HG03558 (cell line): ENCODE data around the gene PRICKLE2.

ENCODE experiments used
- ATAC-seq: cut with Tn5 transposase; IDR thresholded peaks from one replicate; pipeline ENCODE4 v1.9.1; 2021; ENCODE audit warnings: moderate number of reproducible peaks; ENCODE audit not compliant: unreplicated experiment; ENCODE audit errors: extremely low read depth

The PRICKLE2 gene

DNA sequence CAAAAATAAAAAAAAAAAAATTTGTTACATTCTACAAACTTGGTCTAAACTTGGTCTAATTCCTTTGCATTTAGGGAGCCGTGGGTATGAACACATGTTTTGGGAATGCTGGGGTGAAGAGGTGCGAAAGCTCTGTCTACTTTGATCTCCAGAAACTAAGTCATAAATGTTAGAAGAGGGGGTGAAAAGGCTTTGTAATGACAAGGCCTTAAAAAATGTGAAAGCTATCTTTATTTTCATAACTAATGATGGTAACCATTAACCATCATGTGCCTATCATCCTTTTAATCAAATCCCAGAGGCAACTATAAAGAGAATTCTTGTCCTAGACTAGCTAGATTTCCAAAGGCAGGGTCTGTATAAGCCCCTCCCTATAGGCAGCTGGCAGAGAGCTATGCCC lies 60.9 kb downstream of the PRICKLE2 start:
- ATAC-seq, result no peak

- peak; percentile 83 for ATAC-seq
Measured at GRCh38 chr3:64163755-64164148, 61.5 kb downstream of the PRICKLE2 start.

DNA sequence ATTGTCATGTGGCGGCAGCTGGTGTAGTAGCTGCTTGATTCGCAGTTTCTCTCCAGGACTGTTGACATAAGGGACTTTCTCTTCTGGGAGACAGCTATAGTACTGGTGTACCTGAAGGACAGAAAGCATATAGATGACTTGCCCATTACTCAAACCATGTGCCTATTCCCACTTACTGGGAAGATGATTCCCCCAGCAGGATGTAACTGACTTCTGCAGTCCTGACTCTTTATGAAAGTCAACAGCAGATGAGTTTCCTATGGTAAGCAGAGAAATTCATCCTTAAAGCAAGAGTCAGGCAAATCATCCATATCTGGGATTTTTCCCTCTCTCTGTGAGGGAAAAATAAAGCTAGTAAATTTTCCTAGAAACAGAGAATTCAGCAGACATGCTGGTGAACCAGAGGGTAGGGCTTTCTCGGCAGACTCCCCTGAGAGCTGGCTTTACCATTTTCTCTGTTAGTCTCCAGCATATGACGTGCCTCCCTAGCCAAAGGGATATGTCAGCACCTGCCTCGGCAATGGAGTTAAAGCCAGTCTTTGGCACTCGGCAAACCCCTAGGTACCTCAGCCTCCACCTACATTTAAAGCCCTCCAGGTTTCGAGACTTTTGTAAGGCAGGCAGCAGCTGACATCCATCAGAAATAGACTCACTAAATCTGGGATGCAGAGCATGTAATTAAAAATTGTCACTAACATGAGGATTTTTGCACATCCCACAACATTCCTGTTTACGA lies 62.1 kb downstream of the PRICKLE2 start:
- ATAC-seq, result no peak

DNA sequence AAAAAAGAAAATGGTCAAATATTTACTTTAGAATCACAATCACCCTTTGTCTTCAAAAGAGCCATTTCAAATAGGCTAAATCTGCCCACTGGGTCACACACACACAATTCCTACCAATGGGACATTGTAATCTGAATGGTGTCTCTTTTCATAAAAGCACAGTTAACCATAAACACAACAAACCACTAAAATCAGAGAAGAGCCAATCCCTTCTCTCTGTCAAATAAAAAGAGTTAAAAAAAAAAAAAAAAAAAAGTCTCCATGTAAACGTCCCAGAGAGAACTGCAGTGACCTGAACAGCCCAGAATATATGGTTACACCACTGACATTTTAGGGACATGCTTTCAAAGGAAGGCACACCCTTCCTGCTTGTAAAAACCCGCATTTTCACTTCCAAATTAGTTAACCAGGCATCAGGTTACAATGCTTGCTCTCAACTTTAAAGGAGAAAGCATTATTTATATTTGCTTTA lies 63.7 kb downstream of the PRICKLE2 start:
- ATAC-seq, result no peak

- no peak for ATAC-seq
Measured at GRCh38 chr3:64160000-64160695, 65.1 kb downstream of the PRICKLE2 start.

DNA sequence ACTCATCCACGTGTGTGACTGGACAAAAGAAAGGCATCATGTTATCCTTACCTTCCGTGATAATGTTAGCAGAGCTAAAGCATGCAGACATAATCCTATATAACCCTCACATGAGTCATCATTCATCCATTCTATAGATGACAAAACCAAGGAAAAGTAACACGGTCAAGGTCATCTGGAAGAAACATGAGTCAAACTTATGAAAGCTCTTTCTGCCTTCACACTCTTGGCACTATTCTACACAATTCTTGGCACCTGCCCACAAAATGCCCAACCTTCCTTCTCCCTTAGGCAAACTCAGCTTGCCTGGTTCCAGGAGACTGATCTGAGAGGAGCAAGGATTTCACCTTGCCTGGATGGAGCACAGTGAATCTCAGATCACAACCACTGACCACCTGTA lies 66.9 kb downstream of the PRICKLE2 start:
- no peak for ATAC-seq

- ATAC-seq, result no peak
Measured at GRCh38 chr3:64157150-64158035, 67.9 kb downstream of the PRICKLE2 start.

DNA sequence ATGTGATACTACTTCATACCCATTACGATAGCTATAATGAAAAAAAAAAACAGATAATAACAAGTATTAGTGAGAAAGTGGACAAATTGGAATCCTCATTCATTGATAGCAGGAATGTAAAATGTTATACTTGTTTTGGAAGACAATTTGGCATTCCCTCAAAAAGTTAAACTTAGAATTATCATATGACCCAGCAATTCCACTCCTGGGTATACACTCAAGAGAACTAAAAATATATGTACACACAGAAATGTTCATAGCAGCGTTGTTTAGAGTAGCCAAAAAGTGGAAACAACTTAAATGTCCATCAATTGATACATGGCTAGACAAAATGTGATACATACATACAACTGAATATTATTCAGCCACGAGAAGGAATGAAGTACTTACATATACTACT lies 69.9 kb downstream of the PRICKLE2 start:
- no peak for ATAC-seq

DNA sequence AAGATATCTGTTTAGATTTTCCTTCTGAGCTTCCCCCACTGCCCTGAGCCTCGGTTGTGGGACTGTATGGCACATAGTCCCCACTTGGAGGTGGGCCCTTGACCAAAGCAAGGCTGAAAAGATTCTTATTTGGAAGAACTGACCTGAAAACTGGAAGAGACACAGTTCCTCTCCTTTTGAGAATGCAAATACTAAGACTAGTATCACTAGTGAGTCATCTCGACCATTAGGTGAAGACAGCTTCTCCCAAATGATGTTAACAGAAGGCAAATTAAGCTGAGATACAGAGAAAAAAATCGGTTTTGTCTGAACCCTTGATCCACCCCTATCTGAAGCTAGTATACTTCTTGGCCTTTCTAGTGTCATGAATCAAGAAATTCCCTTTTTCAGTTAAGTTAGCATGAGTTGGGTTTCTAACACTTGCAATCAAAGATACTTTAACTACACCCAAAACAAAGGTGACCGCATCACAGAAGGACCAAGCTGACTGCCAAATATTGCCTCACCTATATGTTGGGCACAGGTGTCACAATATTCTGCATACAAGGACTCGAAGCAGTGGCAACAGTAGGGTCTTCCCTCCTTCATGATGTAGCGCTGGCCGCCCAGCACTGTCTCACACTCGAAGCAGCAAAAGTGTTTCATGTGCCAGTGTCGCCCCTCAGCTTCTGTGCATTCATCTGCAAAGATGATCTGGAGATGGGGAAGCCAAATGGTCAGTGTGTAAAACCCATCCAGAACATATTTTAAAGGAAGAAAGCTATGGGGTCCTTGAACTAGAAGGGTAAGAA lies 72.4 kb downstream of the PRICKLE2 start:
- ATAC-seq, result no peak

DNA sequence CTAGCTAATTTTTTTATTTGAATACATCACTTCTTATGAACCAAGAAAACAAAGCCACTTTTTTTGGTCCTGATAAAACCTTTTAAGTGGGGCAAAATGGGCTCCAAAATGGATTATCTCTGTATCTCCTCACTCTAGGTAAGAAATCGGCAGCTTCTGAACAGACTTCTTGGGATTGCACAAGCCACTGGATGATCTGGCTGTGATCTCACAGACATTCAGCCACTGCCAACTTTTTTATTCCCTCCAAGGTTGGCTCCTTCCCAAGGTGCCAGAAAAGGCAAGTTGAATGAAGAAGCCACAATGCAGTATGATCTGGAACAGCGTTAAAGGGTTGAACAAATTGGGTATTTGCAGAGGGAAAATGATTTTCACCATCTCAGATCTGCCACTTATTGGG lies 73.2 kb downstream of the PRICKLE2 start:
- no peak for ATAC-seq

DNA sequence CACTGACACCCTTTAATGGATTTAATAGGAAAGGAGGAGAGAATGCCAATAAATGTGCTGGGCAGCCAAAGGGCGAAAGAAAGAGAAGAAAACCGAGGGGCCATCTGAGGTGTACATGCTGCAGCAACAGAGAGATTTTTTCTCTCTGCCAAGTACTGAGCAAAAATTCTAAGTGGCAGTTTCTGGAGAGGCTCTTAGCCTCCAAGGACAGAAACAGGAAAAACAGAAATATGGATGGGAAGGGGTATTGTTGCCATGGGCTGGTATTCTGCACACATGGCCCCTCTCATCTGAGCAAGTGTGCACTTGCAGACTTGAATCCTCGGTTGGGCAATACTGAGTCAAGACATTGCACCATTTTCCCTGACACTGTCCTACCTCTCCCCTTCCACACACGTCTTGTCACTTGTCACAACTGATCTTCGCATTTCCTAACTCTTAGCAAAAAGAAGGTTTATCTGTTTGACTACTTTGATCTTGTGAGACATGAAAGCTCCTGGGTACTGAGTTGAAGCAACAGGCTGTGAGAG lies 73.9 kb downstream of the PRICKLE2 start:
- ATAC-seq, result no peak

DNA sequence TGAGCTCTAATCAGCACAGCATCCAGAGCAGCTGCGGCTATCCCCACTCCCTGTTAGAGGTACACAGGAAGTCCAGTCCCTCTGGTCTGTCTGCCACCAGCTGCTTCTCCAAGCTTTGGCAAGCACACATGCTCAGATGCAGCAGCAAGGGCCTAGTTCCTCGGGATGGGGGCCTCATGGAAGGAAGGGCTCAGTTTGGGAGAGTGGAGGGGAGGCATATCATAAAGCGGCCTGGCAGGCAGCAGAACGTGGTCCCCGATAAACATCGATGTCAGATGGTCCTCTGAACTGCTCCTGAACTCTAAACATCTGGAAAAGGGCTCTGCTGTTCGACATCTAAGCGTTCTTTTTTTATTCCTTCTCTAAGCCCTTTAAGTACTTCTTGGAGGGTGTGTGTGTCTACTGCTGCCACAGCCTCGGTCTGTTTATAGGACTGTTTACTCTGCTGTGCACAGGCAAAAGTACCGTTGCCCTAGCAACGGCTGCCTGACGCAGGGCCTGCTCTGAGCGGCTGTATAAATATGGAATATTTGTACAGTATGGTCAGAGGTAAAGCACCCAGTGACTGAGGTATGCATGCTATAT lies 74.6 kb downstream of the PRICKLE2 start:
- no peak for ATAC-seq

DNA sequence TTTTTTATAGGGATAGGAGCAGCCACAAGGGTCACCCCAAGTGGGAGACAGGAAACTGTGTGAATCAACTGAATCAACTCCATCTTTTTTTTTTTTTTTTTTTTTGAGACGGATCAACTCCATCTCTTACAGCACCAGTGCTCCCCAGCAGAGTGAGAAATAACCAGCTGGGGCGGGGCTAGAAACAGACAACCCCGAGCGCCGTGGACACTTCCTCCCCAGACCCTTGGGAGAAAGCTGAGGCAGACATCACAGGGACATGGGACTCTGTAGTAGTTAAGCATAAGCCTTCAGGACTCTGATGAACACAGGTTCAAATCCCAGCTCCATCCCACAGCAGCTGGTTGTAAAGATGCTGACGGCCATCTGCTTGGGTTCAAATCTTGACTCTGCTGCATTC lies 75.4 kb downstream of the PRICKLE2 start:
- no peak for ATAC-seq

DNA sequence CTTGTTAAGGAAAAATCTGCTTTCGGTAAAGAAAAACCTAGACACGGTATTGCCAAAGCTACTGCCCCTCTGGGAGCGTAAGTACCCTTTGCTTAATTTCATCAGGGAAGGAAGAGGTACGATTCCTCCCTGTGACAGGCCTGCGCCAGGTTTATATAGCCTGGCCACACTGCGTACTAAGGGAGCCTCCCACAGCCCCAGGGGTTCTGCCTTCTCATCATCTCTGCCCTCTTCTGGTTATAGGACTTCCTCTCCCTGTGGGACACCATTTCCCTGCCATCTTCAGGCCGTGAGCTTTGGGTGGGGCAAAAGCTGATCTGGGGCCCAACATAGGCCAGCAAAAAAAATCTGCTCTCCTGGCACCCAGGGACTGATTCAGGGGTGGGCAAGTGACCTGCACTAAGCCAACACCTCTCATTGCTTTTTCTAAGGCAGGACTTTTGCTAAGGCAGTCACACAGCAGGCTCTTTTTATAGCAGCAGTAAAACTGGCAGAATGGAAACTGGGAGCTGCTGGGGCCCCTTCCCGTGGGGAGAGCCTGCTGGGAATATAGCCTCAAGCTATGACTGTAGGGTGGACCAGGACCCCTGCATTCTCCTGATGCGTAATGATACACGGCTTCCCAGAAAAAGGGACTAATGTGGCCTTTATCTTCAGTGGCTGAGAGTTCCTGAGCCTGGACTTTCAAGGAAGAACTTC lies 76.2 kb downstream of the PRICKLE2 start:
- no peak for ATAC-seq

GRCh38 chr3:64147211-64147610 lies 78.1 kb downstream of the PRICKLE2 start:
- no peak for ATAC-seq

DNA sequence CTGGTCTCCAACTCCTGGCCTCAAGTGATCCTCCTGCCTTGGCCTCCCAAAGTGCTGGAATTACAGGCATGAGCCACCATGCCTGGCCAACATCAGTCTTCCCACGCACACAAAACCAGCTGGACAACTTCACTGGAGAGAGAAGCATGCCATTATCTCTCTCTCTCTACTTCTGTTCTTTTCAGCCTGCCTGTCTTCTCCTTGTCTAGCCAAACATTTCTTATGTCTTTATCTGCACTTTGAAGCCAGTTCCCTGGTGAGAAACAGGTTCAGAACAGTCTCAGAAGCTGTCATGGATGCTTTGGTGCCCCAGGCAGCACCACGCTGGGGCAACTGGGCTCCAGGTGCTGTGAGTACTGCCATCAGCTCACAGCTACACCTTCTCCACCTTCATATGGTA lies 79.8 kb downstream of the PRICKLE2 start:
- no peak for ATAC-seq

DNA sequence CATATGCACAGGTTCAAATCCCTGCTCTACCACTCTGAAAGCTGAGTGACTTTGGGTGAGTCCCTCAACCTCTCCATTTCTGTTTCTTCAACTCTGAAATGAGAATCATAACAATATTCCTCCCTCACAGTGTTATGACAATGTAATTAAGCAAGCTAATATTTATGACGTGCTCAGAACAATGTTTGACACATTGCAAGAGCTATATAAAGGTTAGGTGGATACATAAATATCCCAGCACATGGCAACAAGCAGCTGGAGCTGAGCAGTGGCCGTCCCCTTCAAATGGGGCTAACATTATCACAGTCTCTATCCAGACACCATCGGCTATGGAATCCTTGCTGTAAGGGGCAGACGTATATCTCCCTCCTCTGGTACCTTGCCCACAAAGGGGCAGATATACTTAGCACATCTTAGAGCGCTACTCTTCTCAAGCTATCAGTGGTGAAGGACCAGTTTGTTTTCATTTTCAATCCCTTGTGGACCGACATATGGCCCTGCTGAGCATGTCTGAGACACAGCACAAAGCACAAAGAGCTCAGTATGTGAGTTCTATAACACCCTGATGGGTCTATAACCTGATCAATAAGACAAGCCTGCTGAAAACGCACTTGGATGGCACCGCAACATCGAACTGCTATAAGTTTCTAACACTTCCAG lies 80.9 kb downstream of the PRICKLE2 start:
- ATAC-seq, result no peak

DNA sequence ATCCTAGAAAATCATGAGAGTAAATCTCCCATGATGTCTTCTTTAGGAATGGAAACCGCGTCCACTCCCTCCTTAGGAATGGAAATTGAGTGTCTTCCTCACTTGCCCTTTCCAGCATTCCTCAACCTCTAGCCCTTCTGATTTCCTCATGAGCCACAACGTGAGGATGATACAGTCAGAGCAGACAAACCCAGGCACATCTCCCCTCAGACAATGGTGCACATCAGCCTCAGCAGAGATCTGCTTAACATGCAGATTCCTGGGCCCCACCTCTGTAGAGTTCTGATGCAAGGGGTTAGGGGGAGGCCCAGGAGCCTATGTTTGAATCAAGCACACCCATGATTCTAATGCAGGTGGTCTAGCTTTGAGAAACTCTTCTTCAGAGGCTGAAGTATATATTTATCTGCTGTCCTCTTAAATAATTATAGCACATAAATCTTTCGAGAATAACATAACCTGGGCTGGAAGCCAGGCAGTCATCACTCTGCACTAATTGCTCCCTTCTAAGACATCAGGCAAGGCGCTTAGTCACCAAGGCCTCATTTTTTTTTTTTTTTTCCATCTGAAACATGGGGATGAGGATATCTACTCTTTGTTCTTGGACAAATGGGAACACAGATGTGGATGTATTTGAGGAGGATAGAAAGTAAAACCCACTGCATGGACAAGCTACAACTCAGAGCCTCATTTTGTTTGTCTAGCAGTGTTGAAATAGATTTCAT lies 81.7 kb downstream of the PRICKLE2 start:
- ATAC-seq, result no peak
